Smooth muscle cell (in vitro differentiated cells): ENCODE data around the gene CCNA2. TPM values are rescaled to one million over a fixed set of nuclear protein-coding genes. Genes with fewer than 3 reads are reported as not detected.

Experiments
- DNase-seq: peaks from one replicate; lab custom pipeline; 2025; ENCODE audit not compliant: unreplicated experiment; lab: John Stamatoyannopoulos, UW
- H2AFZ ChIP-seq: fragments of 200-600 bp; sonication (generic); 2 replicates; pipeline ENCODE4 v1.6.0; 2016; ENCODE audit warnings: antibody characterized with exemption, low read depth, mild to moderate bottlenecking
- H3F3A ChIP-seq: fragments of 200-600 bp; sonication (generic); 2 replicates; pipeline ENCODE4 v1.6.0; 2017; ENCODE audit warnings: antibody characterized with exemption, low read depth
- H3K27ac ChIP-seq: fragments of 200-600 bp; sonication (generic); 2 replicates; pipeline ENCODE4 v1.5.1; 2016; ENCODE audit warnings: low read depth, mild to moderate bottlenecking
- H3K27me3 ChIP-seq: fragments of 200-600 bp; sonication (generic); 2 replicates; pipeline ENCODE4 v1.6.1; 2016; ENCODE audit warnings: low read depth, mild to moderate bottlenecking
- H3K36me3 ChIP-seq: fragments of 200-600 bp; sonication (generic); 2 replicates; pipeline ENCODE4 v1.5.1; 2016; ENCODE audit warnings: low read depth
- H3K4me1 ChIP-seq: fragments of 200-600 bp; sonication (generic); 2 replicates; pipeline ENCODE4 v1.5.1; 2016; ENCODE audit warnings: low read depth
- H3K4me2 ChIP-seq: fragments of 200-600 bp; sonication (generic); 2 replicates; pipeline ENCODE4 v1.6.0; 2016; ENCODE audit warnings: mild to moderate bottlenecking
- H3K4me3 ChIP-seq: fragments of 200-600 bp; sonication (generic); 2 replicates; pipeline ENCODE4 v1.5.1; 2016; ENCODE audit warnings: mild to moderate bottlenecking
- H3K79me2 ChIP-seq: fragments of 200-600 bp; sonication (generic); 2 replicates; pipeline ENCODE4 v1.6.0; 2016; ENCODE audit warnings: low read depth, mild to moderate bottlenecking
- H3K9ac ChIP-seq: fragments of 200-600 bp; sonication (generic); 2 replicates; pipeline ENCODE4 v1.6.0; 2016; ENCODE audit warnings: low read depth
- H3K9me3 ChIP-seq: fragments of 200-600 bp; sonication (generic); replicated peaks from 2 replicates; pipeline ENCODE4 v1.5.1; 2016; ENCODE audit warnings: low read depth
- H4K20me1 ChIP-seq: fragments of 200-600 bp; sonication (generic); 2 replicates; pipeline ENCODE4 v1.6.0; 2016; ENCODE audit warnings: low read depth
- WGBS: methylation state at CpG from one replicate; pipeline ENCODE4 v1.1.7; 2016; ENCODE audit warnings: low lambda C conversion rate; 5-methylcytosine and 5-hydroxymethylcytosine counted together
- polyA plus RNA-seq: library from polyadenylated mRNA; unstranded; fragments of >200 nt; fragmentation: Nextera tagmentation; extraction: Ambion mirVana; gene quantifications from 2 replicates; pipeline ENCODE4 v1.2.1, GENCODE V29; 2016
- total RNA-seq: library from RNA; depleted of rRNA; stranded (reverse); fragments of >200 nt; gene quantifications from 2 replicates; pipeline ENCODE4 v1.2.3, GENCODE V29; 2014
- TF ChIP-seq, protein P1 (sequence below): fragments of 200-600 bp; sonication (generic); IDR thresholded peaks from 2 replicates; pipeline ENCODE4 v1.5.1; 2017; ENCODE audit warnings: borderline replicate concordance, mild to moderate bottlenecking, antibody characterized with exemption; ENCODE audit not compliant: insufficient read depth, poor library complexity, severe bottlenecking

CCNA2 gene
- total and polyA plus RNA-seq, 2 experiments from 2014 or later = 13.0 to 21.4 TPM

DNA sequence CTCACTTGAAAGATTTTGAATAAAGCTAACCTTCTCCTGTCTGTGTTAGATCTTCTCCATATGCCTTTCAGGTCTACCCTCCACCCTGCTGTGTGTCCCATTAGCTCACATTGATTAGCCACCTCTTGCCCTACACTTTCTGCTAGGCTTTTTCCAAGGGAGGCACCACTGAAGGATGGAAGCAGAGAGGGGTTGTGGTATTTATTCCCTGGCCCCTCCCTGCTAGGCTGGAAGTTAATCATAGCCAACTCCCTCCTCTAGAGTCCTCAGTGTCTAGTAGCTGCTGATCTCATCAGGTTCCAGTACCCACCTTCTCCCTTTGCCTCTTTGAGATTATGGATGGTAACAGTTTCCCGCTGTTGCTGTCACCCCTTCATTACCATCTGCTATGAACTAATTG lies 49.8 kb downstream of the CCNA2 start:
- TF ChIP-seq, protein P1, sequence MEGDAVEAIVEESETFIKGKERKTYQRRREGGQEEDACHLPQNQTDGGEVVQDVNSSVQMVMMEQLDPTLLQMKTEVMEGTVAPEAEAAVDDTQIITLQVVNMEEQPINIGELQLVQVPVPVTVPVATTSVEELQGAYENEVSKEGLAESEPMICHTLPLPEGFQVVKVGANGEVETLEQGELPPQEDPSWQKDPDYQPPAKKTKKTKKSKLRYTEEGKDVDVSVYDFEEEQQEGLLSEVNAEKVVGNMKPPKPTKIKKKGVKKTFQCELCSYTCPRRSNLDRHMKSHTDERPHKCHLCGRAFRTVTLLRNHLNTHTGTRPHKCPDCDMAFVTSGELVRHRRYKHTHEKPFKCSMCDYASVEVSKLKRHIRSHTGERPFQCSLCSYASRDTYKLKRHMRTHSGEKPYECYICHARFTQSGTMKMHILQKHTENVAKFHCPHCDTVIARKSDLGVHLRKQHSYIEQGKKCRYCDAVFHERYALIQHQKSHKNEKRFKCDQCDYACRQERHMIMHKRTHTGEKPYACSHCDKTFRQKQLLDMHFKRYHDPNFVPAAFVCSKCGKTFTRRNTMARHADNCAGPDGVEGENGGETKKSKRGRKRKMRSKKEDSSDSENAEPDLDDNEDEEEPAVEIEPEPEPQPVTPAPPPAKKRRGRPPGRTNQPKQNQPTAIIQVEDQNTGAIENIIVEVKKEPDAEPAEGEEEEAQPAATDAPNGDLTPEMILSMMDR = no peak
- H3K79me2 ChIP-seq = no peaks in the 10 kb centered on the region
- H3K36me3 ChIP-seq = no peaks in the 10 kb centered on the region
- no peaks in the 10 kb centered on the region for H3F3A ChIP-seq
- no peak overlapping the region for H3K4me2 ChIP-seq
- no peaks in the 10 kb centered on the region for H4K20me1 ChIP-seq
- WGBS = 83% methylated on average over 1 of the region's 1 CpG
- peaks cover 41% of the 10 kb centered on the region for H3K27me3 ChIP-seq
- H2AFZ ChIP-seq = no peak overlapping the region
- no peak overlapping the region for H3K9ac ChIP-seq
- no peaks in the 10 kb centered on the region for H3K4me1 ChIP-seq
- no peak overlapping the region for H3K4me3 ChIP-seq
- no peaks in the 10 kb centered on the region for H3K9me3 ChIP-seq
- no peak for DNase-seq
- H3K27ac ChIP-seq = no peak overlapping the region

DNA sequence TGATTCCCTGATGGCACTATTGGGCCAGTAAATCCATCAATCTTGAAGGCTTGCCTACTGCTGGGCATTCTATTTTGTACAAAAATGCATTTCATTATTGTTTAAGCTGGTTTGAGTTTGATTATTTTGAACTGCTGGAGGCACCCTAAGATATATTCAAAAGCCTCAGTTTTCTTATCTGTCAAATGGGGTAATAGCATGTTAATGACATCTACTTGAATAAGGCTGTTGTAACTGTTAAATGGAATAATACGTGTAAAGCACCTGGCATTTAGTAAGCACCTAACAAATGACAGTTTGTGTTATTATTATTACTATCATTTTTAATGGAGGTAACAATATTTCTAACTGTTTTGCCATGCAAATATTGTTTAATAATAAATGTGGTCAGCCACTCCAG lies 51.8 kb downstream of the CCNA2 start:
- Histone ChIP-seq H3K79me2 (no peaks in the 10 kb centered on the region), H3K9ac (no peak overlapping the region), H4K20me1 (no peaks in the 10 kb centered on the region), H3F3A (no peaks in the 10 kb centered on the region), H3K36me3 (no peaks in the 10 kb centered on the region), H3K27ac (no peak overlapping the region), H3K4me3 (no peak overlapping the region), H2AFZ (no peak overlapping the region), H3K9me3 (no peaks in the 10 kb centered on the region), H3K27me3 (peaks cover 52% of the 10 kb centered on the region), H3K4me1 (no peaks in the 10 kb centered on the region), H3K4me2 (no peak overlapping the region)
- TF ChIP-seq, protein P1 = no peak
- WGBS = 89% methylated on average over 1 of the region's 1 CpG
- no peak for DNase-seq

DNA sequence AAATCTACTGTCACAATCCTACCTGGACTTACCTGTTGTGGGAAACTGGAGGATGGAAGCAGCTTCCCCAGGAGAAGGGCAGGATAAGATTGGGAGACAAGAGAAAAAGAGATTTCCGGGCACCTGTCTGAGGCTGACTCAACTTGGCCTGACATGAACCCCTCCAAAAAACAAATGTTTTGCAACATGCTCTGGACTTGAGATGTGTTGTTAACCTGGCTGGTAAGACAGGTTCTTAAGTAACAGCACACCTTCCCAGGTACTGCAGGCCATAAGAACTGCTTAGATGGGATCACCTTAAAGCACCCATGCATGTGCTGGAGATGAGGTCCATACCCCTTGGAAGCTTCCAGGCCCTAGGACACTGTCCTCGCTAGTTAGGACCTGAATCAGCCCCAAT lies 54.3 kb downstream of the CCNA2 start:
- DNase-seq = no peak
- peaks cover under 1% of the 10 kb centered on the region for H3K4me1 ChIP-seq
- WGBS = 100% methylated on average over 2 of the region's 2 CpGs
- H3K27me3 ChIP-seq = peaks cover 77% of the 10 kb centered on the region
- no peak overlapping the region for H3K4me3 ChIP-seq
- no peak overlapping the region for H3K27ac ChIP-seq
- no peaks in the 10 kb centered on the region for H3K9me3 ChIP-seq
- H3K79me2 ChIP-seq = no peaks in the 10 kb centered on the region
- no peak overlapping the region for H2AFZ ChIP-seq
- TF ChIP-seq, protein P1 = no peak
- H4K20me1 ChIP-seq = no peaks in the 10 kb centered on the region
- no peak overlapping the region for H3K9ac ChIP-seq
- H3K36me3 ChIP-seq = no peaks in the 10 kb centered on the region
- no peak overlapping the region for H3K4me2 ChIP-seq
- no peaks in the 10 kb centered on the region for H3F3A ChIP-seq

GRCh38 chr4:121767166-121767565 lies 56.5 kb downstream of the CCNA2 start:
- Histone ChIP-seq H4K20me1 (no peaks in the 10 kb centered on the region), H3K4me2 (no peak overlapping the region), H3K9ac (no peak overlapping the region), H3K9me3 (no peaks in the 10 kb centered on the region), H3K4me1 (peaks cover 3% of the 10 kb centered on the region), H2AFZ (no peak overlapping the region), H3K27ac (no peak overlapping the region), H3K27me3 (peaks cover 97% of the 10 kb centered on the region), H3K79me2 (no peaks in the 10 kb centered on the region), H3K4me3 (no peak overlapping the region), H3F3A (no peaks in the 10 kb centered on the region), H3K36me3 (no peaks in the 10 kb centered on the region)
- WGBS = 91% methylated on average over 4 of the region's 4 CpGs
- TF ChIP-seq, protein P1 = no peak
- no peak for DNase-seq
